Cardiac muscle cell (in vitro differentiated cells and primary cell): ENCODE data around the gene BCAS3. TPM values are rescaled to one million over a fixed set of nuclear protein-coding genes. Genes with fewer than 3 reads are reported as not detected.
A peak's percentile ranks its signal among the peaks of the same experiment; 100 is the strongest.

ENCODE experiments used
- DNase-seq, 2 donors: peaks; one replicate each; pipeline versions ENCODE4 v3.0.0 to v3.0.0-alpha.2; 2010 to 2017; ENCODE audit warnings: low read depth in 1 of 2, low spot score in 1 of 2
- H3K27ac ChIP-seq: fragments of 200-600 bp; sonication (generic); 2 replicates; pipeline ENCODE4 v1.5.1; 2016
- H3K27me3 ChIP-seq: fragments of 200-600 bp; sonication (generic); 2 replicates; pipeline ENCODE4 v1.6.0; 2016; ENCODE audit warnings: control low read depth
- H3K36me3 ChIP-seq: fragments of 200-600 bp; sonication (generic); 2 replicates; pipeline ENCODE4 v1.5.1; 2016; ENCODE audit warnings: control low read depth
- H3K4me1 ChIP-seq: fragments of 200-600 bp; sonication (generic); 2 replicates; pipeline ENCODE4 v1.8.1; 2017; ENCODE audit warnings: low read depth, mild to moderate bottlenecking, mixed run types
- H3K4me3 ChIP-seq: fragments of 200-600 bp; sonication (generic); 2 replicates; pipeline ENCODE4 v1.5.1; 2016; ENCODE audit warnings: mild to moderate bottlenecking
- H3K9me3 ChIP-seq: fragments of 200-600 bp; sonication (generic); 2 replicates; pipeline ENCODE4 v1.5.1; 2017; ENCODE audit warnings: low read depth, mild to moderate bottlenecking, control low read depth
- polyA plus RNA-seq: library from polyadenylated mRNA; unstranded; fragments of >200 nt; fragmentation: Nextera tagmentation; extraction: Ambion mirVana; gene quantifications from 2 replicates; pipeline ENCODE4 v1.2.1, GENCODE V29; 2016
- total RNA-seq: library from RNA; depleted of rRNA; stranded (reverse); fragments of >200 nt; gene quantifications from 2 replicates; pipeline ENCODE4 v1.2.3, GENCODE V29; 2016
- TF ChIP-seq, protein P1 (sequence below): IDR thresholded peaks from 2 replicates; pipeline ENCODE4 v1.5.1; 2012; ENCODE audit warnings: low read depth, mild to moderate bottlenecking, low read length

The BCAS3 gene
- total and polyA plus RNA-seq, 2 experiments from 2014 or later = 36.5 to 39.6 TPM

DNA sequence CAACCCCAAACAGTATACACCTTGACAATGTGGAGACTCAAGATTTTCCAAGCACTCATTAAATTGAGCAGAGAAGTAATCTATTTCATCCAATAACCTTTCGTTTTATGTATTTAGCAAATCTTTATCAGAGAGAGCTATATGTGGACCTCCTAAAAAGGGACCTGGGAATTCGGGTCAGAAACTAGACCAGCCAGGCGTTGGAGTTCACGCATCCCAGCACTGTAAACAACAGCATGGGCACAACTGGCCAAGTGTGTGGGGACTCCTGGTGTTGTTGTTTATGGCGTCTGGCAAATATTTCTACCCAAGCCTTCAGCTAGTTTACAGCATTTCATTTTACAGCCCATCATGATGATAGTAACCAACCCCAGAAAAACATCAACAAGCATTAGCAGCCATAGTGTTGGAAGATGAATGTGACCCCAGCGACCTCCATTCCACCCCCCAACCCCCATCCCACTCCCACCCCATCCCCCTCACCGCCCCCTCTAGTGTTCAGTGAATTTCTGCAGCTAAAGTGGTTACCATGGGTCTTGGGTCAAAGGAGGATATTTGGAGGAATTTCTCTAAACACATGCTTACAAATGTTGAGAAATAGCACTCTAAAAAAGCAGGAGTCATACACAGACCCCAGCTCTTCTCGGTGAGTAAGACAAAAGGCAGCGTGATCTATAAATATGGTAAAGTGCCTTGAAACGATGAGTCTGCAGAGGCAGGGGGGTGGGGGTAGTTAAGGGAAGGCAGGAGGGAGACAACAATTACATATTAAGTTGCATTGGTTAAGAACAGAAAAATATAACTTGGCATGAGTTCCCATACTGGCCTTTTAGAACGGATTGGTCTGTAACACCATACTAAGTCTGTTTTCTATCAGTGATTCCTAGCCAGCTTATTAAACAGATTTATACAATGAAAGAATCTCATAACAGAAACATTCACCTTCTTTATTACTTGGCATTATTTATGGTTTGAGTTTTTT, 630.5 kb downstream of the BCAS3 start:
- peaks cover 32% of the 10 kb centered on the region for H3K4me1 ChIP-seq
- peak in 1 of 2 donors; percentile 91 for DNase-seq
- H3K4me3 ChIP-seq = no peak overlapping the region
- no peak overlapping the region for H3K27ac ChIP-seq
- H3K27me3 ChIP-seq = no peaks in the 10 kb centered on the region
- no peaks in the 10 kb centered on the region for H3K36me3 ChIP-seq
- no peaks in the 10 kb centered on the region for H3K9me3 ChIP-seq
- TF ChIP-seq, protein P1, sequence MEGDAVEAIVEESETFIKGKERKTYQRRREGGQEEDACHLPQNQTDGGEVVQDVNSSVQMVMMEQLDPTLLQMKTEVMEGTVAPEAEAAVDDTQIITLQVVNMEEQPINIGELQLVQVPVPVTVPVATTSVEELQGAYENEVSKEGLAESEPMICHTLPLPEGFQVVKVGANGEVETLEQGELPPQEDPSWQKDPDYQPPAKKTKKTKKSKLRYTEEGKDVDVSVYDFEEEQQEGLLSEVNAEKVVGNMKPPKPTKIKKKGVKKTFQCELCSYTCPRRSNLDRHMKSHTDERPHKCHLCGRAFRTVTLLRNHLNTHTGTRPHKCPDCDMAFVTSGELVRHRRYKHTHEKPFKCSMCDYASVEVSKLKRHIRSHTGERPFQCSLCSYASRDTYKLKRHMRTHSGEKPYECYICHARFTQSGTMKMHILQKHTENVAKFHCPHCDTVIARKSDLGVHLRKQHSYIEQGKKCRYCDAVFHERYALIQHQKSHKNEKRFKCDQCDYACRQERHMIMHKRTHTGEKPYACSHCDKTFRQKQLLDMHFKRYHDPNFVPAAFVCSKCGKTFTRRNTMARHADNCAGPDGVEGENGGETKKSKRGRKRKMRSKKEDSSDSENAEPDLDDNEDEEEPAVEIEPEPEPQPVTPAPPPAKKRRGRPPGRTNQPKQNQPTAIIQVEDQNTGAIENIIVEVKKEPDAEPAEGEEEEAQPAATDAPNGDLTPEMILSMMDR = no peak

DNA sequence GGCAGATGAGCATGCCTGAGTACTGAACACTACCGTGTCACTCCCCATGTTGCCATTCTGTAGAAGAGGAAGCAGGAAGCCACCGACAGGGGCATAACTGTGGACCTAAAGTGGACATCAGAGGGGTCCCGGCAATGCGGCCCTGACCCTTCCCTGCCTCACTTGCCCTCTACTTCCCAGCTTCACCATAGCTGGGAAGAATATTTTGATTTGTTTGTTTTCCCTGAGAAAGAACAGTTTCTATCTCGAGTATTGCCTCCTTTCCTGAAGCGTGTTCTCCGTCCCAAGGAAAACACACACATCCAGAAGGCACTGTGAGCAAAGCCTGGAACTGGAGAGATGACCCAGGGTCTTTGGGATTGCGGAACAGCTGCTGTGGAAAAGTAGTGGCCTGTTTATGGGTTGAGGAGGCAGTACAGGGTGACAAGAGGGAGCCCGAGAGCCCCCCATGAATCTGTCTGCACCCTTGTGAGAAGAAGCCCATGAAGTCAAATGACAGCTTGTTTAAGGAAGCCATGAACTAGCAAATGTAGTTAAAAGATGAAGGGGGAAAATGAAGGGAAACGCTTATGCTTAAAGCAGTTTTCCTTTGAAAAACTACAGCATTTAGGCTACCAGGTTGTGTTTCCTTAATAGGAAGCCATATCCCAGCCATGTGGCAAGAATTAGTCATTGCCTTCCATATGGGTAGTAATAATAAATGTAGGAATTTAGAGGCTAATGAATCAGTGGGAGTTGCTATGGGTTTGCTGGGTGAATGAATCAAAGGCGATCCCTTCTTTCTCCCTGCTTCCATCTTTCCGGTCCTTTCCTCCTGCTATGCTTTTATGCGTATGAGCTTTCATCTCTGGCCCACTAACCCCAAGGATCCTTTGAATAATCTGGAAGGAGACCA, 632.0 kb downstream of the BCAS3 start:
- no peak overlapping the region for H3K27ac ChIP-seq
- H3K36me3 ChIP-seq = no peaks in the 10 kb centered on the region
- H3K9me3 ChIP-seq = no peaks in the 10 kb centered on the region
- TF ChIP-seq, protein P1 = no peak
- H3K27me3 ChIP-seq = no peaks in the 10 kb centered on the region
- H3K4me3 ChIP-seq = no peak overlapping the region
- DNase-seq = peak in 1 of 2 donors; percentile 68
- peaks cover 46% of the 10 kb centered on the region for H3K4me1 ChIP-seq

DNA sequence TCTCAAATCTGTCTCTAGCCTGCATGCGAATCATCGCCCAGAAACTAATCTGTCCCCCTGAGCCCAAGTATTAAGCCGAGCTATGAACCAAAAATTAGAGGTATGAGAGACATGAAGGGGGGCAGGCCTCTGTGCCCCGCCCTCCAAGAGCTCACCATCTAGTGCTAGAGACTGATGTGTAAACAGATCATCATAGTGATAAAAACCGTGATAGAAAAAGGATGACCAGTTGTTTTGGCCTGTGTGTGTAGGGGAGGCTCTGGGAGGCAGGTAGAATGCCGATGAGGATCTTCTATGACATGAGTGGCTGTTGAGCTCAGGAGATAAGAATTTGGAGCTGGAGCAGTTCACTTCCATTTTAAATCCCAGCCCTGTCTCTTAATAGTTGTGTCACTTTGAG, 632.9 kb downstream of the BCAS3 start:
- H3K27me3 ChIP-seq = no peaks in the 10 kb centered on the region
- DNase-seq = no peak
- no peaks in the 10 kb centered on the region for H3K9me3 ChIP-seq
- peaks cover 51% of the 10 kb centered on the region for H3K4me1 ChIP-seq
- H3K4me3 ChIP-seq = no peak overlapping the region
- no peaks in the 10 kb centered on the region for H3K36me3 ChIP-seq
- TF ChIP-seq, protein P1 = no peak
- no peak overlapping the region for H3K27ac ChIP-seq

DNA sequence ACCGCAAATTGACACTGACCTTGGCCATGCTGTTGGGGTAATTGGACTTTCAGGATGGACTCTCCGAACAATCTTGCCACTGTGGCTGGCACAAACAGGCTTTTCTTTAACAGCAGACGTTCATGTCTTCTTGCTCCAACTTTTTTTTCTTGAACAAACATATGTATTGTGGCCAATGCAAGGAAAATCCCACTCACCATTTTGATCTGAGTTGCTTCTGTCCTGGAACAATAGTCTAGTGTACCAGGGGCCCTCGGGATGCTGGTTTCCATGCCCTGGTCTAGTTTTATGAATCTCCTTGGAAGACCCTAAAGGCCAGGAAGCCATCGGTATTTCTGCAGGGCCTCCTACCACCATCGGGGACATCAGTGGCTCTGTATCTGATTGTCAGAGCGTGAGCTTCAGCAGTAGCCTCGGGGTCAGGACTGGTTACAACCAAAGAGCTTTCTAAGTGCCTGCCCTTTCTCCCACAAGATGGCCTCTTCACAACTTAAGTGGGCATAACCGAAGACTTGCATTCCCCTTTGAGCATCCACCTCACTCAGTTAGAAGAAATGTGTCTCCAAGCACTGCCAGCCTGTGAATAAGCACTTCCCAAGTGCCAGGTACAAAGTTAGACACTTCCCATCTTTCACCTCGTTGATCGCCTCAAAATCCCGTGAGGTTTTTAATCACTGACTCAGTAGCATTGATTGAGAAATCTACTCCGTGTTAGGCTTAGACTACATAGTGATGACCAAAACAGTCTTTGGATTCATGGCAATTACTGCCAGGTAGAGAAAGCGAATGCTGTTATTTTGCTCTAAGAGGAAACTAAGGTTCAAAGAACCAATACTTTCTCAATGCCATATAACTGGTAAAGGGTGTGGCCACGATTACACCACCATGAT, 635.0 kb downstream of the BCAS3 start:
- H3K27ac ChIP-seq = no peak overlapping the region
- no peaks in the 10 kb centered on the region for H3K27me3 ChIP-seq
- TF ChIP-seq, protein P1 = no peak
- H3K36me3 ChIP-seq = no peaks in the 10 kb centered on the region
- peaks cover 57% of the 10 kb centered on the region for H3K4me1 ChIP-seq
- peak in 1 of 2 donors; percentile 42 for DNase-seq
- no peak overlapping the region for H3K4me3 ChIP-seq
- H3K9me3 ChIP-seq = no peaks in the 10 kb centered on the region
